GM19452 (cell line): Measurements from ENCODE around the gene SKP1.

Experiments
- ATAC-seq: cut with Tn5 transposase; IDR thresholded peaks from one replicate; pipeline ENCODE4 v1.9.1; 2021; ENCODE audit not compliant: unreplicated experiment

The SKP1 gene

GRCh38 chr5:134130239-134130945 is 46.4 kb downstream of the SKP1 start:
- ATAC-seq: no peak

GRCh38 chr5:134129411-134130238 is 47.1 kb downstream of the SKP1 start:
- no peak for ATAC-seq

DNA sequence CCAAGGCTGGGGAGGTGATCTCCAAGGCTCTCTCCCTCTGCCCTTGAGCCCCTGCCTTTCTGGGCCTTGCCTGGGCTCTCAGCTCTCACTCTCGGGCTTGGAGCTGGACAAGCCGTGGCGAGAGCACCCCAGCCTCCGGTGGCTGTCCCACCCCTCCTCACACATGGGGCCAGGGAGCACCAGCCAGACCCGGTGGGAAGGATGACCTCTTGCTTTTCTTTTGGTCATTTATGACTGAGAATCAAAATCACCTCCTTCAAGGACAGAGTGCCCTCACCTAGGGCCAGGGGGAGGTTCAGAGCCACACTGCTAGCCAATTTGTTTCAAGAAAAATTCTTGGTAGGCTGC is 48.1 kb downstream of the SKP1 start:
- ATAC-seq: no peak

DNA sequence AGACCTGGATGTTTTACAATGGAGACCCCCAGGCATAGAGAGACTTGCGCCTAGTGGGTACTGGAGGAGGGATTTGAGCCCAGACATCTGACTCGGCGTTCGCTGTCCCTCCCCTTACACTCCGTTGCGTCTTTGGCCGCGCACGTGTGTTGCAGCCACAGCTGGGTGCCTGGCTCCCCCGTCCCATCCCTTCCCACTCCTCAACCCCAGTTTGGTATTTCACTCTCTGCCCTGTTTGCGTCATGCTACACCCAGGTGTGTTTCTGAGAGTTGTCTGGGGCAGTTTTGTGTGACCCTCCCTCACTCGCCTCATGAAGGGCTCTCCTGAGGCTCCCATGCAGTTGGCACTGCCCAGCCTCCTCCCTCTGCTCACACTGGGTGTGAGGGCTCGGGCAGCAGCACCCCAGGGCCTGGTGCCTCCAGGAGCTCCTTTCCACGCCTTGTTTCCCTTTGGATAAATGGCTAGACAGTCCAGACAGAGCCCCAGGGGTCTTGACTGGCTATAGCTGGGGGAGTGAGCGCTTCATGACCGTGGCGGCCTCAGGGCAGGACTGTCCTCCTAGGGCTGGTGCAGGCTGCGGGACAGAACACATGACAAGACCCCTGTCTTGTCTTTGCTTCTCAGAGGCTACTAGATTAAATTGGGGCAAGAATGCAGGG is 48.6 kb downstream of the SKP1 start:
- no peak for ATAC-seq

GRCh38 chr5:134127376-134127861 is 49.3 kb downstream of the SKP1 start:
- peak; percentile 69 for ATAC-seq

GRCh38 chr5:134125039-134126015 is 51.4 kb downstream of the SKP1 start:
- no peak for ATAC-seq

- ATAC-seq: no peak
These were observed 52.3 kb downstream of the SKP1 start for GRCh38 chr5:134124289-134125038.

DNA sequence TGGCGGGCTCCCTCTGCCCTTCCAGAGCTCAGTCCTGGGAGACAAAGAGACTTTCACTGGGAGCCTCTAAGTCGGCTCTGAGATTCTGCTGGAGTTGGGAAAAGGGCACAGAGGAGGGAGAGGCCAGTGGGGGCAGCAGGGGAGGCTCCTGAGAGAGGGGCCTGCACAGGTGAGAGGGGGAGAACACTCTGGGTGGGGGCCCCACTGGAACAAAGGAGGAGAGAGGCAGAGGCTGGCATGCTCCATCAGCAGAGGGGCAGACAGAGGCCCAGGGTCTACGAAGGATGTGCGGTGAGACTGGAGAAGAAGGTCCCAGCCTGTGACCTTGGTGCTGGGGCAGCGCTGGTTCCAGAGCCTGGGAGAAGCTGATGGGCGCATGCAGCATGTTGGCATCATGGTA is 53.4 kb downstream of the SKP1 start:
- no peak for ATAC-seq

GRCh38 chr5:134122530-134122929 is 54.2 kb downstream of the SKP1 start:
- no peak for ATAC-seq

DNA sequence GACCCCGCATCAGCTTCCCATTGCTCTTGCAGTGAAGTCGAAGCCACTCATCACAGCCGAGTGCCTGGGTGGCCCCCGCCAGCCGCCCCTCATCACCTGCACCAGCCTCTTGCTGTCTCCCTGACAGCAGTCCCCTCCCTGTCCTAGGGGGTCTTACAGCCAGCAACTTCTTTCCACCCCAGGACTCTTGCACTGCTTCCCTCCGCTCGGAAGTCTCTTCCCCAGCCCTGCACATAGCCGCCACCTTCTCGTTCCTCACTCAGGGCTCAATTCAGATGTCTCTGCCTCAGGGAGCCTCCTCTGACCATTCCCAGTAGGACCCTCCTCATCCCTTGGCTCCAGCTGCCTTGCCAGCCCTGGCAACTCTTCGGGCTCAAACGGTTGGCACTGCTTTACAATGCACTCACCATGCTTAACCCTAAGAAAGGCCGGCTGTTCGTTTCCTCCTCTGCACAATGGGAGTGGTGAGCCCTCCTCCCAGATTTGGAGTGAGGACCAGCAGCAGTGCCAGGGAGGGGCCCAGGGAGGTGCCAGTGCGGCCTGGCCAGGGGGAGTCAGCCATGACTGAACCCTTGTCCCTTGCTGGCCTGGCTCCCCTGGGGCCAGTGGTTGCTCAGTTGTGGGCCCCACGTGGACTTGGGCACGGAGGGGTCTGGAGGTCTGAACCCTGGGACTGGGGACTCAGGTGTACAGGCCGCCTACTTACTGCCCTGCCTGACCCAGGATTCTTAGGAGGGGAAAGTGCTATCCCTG is 56.2 kb downstream of the SKP1 start:
- no peak for ATAC-seq

DNA sequence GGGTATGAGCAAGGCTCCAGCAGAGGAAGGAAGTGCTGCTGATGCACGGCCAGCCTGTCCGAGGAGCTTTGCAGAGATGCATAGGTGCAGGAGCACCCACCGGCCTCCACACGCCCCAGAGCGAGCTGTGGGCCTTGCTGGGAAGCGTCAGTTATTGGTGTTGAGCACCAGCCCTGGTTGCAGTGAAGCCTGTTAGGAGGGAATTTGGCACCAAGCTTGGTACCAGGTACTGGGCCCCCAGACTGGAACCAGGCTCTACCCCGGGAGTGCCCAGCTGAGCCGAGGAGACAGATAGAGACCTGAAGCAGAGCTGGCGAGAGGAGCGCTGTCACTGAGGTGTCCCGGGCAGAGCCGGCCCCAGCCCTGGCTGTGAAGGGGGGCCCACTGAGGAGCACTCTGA is 57.0 kb downstream of the SKP1 start:
- ATAC-seq: no peak

DNA sequence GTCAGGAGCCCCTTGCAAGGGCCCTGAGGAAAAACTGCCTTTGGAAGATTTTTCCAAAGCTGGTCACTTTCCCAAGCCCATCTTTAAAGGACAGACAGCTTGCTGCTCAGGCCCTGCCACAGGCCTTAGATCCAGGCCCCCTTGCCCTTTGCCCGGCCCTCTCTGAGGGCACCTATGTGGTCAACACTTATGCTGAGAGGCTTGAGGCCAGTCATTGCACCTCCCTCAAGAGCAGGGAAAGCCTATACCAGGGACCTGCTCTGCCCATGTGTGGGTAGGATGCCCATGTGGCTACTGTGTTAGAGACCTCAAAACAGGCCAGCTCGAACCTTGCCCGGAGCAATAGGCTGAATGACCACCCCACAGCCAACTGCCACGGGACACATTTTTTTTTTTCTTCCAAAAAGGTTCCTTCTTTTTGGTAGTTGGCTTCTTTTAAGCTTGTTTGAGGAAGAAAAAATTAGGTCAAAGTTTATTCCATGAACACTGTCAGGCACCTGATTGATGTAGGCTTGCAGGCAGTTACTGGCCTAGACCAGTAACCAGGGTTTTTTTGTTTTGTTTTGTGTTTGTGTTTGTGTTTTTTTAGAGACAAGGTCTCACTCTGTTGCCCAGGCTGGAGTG is 58.4 kb downstream of the SKP1 start:
- ATAC-seq: no peak

GRCh38 chr5:134116789-134117761 is 59.7 kb downstream of the SKP1 start:
- no peak for ATAC-seq

DNA sequence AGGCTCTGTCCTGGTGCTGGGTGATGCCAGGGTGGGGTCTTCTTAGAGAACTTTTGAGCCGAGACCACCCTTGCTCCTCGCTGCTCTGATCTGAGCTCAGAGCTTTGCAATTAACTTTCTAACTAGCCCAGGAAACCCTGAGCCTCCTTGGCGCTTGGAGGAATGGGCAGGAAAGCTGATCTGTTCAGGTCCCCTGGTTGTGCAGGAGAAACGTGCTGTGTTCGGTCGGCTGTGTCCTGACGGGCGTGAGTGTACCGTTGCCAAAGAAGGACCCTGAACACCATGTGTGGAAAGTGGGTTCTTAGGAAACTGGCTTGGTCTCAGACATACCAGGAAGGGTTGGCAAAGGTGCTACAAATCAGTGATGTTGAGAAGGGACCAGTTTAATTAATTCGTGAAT is 60.5 kb downstream of the SKP1 start:
- no peak for ATAC-seq

GRCh38 chr5:134115806-134116175 is 61.0 kb downstream of the SKP1 start:
- ATAC-seq: no peak

DNA sequence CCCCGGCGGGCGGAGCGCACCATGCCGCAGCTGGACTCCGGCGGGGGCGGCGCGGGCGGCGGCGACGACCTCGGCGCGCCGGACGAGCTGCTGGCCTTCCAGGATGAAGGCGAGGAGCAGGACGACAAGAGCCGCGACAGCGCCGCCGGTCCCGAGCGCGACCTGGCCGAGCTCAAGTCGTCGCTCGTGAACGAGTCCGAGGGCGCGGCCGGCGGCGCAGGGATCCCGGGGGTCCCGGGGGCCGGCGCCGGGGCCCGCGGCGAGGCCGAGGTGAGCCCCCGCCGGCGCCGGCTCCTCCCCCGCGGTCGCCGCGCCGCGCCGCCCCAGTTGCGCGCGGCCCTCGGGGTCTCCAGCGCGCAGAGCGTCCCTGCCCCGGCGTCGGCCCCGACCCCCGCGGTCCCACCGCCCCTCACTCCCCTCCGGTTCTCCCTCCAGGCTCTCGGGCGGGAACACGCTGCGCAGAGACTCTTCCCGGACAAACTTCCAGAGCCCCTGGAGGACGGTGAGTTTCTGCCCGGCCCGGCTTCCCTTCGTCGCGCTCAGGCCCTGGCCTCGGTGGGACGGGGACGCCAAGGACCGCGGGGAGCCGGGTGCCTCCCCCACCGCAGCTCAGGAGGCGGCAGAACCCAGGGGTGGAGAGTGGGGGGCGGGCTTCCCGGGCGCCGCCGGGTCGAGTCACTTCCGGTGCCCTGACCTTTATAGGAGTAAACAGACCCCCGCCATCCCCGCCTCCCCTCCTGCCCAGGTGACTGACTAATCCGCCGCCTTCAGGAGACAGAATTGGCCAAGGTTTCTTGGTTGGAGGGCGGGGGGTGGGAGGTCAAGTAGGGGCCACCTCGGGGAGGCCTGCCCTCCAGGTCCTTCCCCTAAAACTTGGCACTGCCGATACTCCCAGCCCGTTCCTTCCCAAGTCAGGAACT is 61.6 kb downstream of the SKP1 start:
- ATAC-seq: no peak
